GM12864 (cell line): ENCODE results near the gene CHAF1B.

ENCODE experiments used
- DNase-seq: peaks from one replicate; pipeline ENCODE4 v3.0.0-alpha.2; 2011; ENCODE audit warnings: low read depth
- H3K4me3 ChIP-seq: 2 replicates; pipeline ENCODE4 v1.5.1; 2011; ENCODE audit warnings: mild to moderate bottlenecking, low read depth, low read length, control low read depth
- CTCF ChIP-seq: IDR thresholded peaks from 2 replicates; pipeline ENCODE4 v1.5.1; 2011; ENCODE audit warnings: low read depth, mild to moderate bottlenecking, moderate library complexity, low read length, control low read depth, inconsistent platforms; ENCODE audit errors: missing control alignments

CHAF1B gene

GRCh38 chr21:36419241-36419640 is 34.0 kb downstream of the CHAF1B start:
- no peak overlapping the region for H3K4me3 ChIP-seq
- no peak for DNase-seq
- TF ChIP-seq CTCF: no peak

- DNase-seq: peak; percentile 55
- peak; percentile 83 for TF ChIP-seq CTCF
- no peak overlapping the region for H3K4me3 ChIP-seq
Observed at GRCh38 chr21:36419996-36420395, 34.8 kb downstream of the CHAF1B start.

GRCh38 chr21:36420571-36421339 is 35.6 kb downstream of the CHAF1B start:
- no peak for TF ChIP-seq CTCF
- no peak overlapping the region for H3K4me3 ChIP-seq
- DNase-seq: no peak

- no peak overlapping the region for H3K4me3 ChIP-seq
- TF ChIP-seq CTCF: peak; percentile 90
- DNase-seq: peak; percentile 13
Observed at GRCh38 chr21:36422279-36423098, 37.3 kb downstream of the CHAF1B start.

GRCh38 chr21:36423771-36424433 is 38.7 kb downstream of the CHAF1B start:
- no peak for DNase-seq
- TF ChIP-seq CTCF: no peak

GRCh38 chr21:36424592-36424991 is 39.4 kb downstream of the CHAF1B start:
- no peak for DNase-seq
- TF ChIP-seq CTCF: no peak
- no peak overlapping the region for H3K4me3 ChIP-seq

More at GRCh38 chr21:36423771-36424433, 38.7 kb downstream of the CHAF1B start:
- H3K4me3 ChIP-seq: no peak overlapping the region
